Memory B cell (primary cell): ENCODE results near the gene FAM180A.
"Not testable (repeated sequence)": the region's sequence is repeated elsewhere in the genome, so short reads cannot be mapped to it uniquely, and the experiment has no call there.

Experiments used
- ATAC-seq: fragments of 150-1000 bp; cut with Tn5 transposase; 2 replicates; pipeline ENCODE4 v1.10.0; 2021; ENCODE audit warnings: low read depth, mild to moderate bottlenecking, moderate library complexity
- DNase-seq, 2 donors: peaks; one replicate each; pipeline ENCODE4 v3.0.0; 2022; ENCODE audit warnings: low spot score in 2 of 2
- H3K27ac Mint-ChIP-seq: one replicate; pipeline ENCODE4 v1.8.0; 2022; ENCODE audit warnings: mild to moderate bottlenecking, moderate library complexity, mixed read lengths
- H3K27me3 Mint-ChIP-seq: one replicate; pipeline ENCODE4 v1.8.0; 2022; ENCODE audit warnings: mixed read lengths
- H3K36me3 Mint-ChIP-seq: one replicate; pipeline ENCODE4 v1.8.0; 2022; ENCODE audit warnings: mild to moderate bottlenecking, mixed read lengths
- H3K4me1 Mint-ChIP-seq: one replicate; pipeline ENCODE4 v1.8.0; 2022; ENCODE audit warnings: mixed read lengths
- H3K4me3 Mint-ChIP-seq: one replicate; pipeline ENCODE4 v1.8.0; 2022; ENCODE audit warnings: mild to moderate bottlenecking, moderate library complexity, mixed read lengths
- H3K9me3 Mint-ChIP-seq: one replicate; pipeline ENCODE4 v1.8.0; 2022; ENCODE audit warnings: mixed read lengths

The FAM180A gene

GRCh38 chr7:135782377-135782776 is 33.8 kb upstream of the FAM180A start:
- ATAC-seq = no peak
- Mint-ChIP-seq H3K9me3 (peaks cover 4% of the 10 kb centered on the region), H3K27ac (no peak overlapping the region), H3K36me3 (peaks cover 1% of the 10 kb centered on the region), H3K27me3 (peaks cover 12% of the 10 kb centered on the region), H3K4me3 (no peak overlapping the region), H3K4me1 (peaks cover 6% of the 10 kb centered on the region)
- DNase-seq = no peak

GRCh38 chr7:135777626-135778398 is 29.2 kb upstream of the FAM180A start:
- ATAC-seq (no peak), DNase-seq (no peak)
- H3K4me3 Mint-ChIP-seq = no peak overlapping the region
- no peaks in the 10 kb centered on the region for H3K4me1 Mint-ChIP-seq
- no peak overlapping the region for H3K27ac Mint-ChIP-seq
- H3K27me3 Mint-ChIP-seq = peaks cover 4% of the 10 kb centered on the region
- H3K9me3 Mint-ChIP-seq = peaks cover 5% of the 10 kb centered on the region
- peaks cover 3% of the 10 kb centered on the region for H3K36me3 Mint-ChIP-seq

- DNase-seq, H3K36me3 Mint-ChIP-seq, H3K27ac Mint-ChIP-seq, ATAC-seq, H3K9me3 Mint-ChIP-seq, H3K27me3 Mint-ChIP-seq, H3K4me3 Mint-ChIP-seq, H3K4me1 Mint-ChIP-seq: not testable (repeated sequence)
These were observed 27.3 kb upstream of the FAM180A start for GRCh38 chr7:135775915-135776314.

- H3K4me3 Mint-ChIP-seq = no peak overlapping the region
- ATAC-seq (no peak), DNase-seq (no peak)
- H3K27me3 Mint-ChIP-seq = peaks cover 4% of the 10 kb centered on the region
- no peak overlapping the region for H3K27ac Mint-ChIP-seq
- H3K36me3 Mint-ChIP-seq = peaks cover 3% of the 10 kb centered on the region
- no peaks in the 10 kb centered on the region for H3K4me1 Mint-ChIP-seq
- H3K9me3 Mint-ChIP-seq = peaks cover 5% of the 10 kb centered on the region
These were observed 26.6 kb upstream of the FAM180A start for GRCh38 chr7:135775230-135775629.

- ATAC-seq (no peak), DNase-seq (no peak)
- Mint-ChIP-seq H3K36me3 (peaks cover 3% of the 10 kb centered on the region), H3K27me3 (peaks cover 10% of the 10 kb centered on the region), H3K27ac (no peak overlapping the region), H3K4me1 (no peaks in the 10 kb centered on the region), H3K4me3 (no peak overlapping the region), H3K9me3 (peaks cover 5% of the 10 kb centered on the region)
These were observed 25.7 kb upstream of the FAM180A start for GRCh38 chr7:135774284-135774683.

- H3K27ac Mint-ChIP-seq = no peak overlapping the region
- DNase-seq (no peak), ATAC-seq (no peak)
- H3K4me3 Mint-ChIP-seq = no peak overlapping the region
- H3K4me1 Mint-ChIP-seq = no peaks in the 10 kb centered on the region
- peaks cover 10% of the 10 kb centered on the region for H3K27me3 Mint-ChIP-seq
- H3K9me3 Mint-ChIP-seq = peaks cover 5% of the 10 kb centered on the region
- peaks cover 3% of the 10 kb centered on the region for H3K36me3 Mint-ChIP-seq
These were observed 24.9 kb upstream of the FAM180A start for GRCh38 chr7:135773464-135773863.

GRCh38 chr7:135772639-135773222 is 24.1 kb upstream of the FAM180A start:
- H3K4me3 Mint-ChIP-seq = no peak overlapping the region
- H3K27ac Mint-ChIP-seq = no peak overlapping the region

GRCh38 chr7:135771961-135772638 is 23.5 kb upstream of the FAM180A start:
- H3K27me3 Mint-ChIP-seq = peaks cover 10% of the 10 kb centered on the region
- ATAC-seq = no peak
- no peak for DNase-seq
- peaks cover 2% of the 10 kb centered on the region for H3K36me3 Mint-ChIP-seq
- no peak overlapping the region for H3K4me3 Mint-ChIP-seq
- H3K9me3 Mint-ChIP-seq = peaks cover 1% of the 10 kb centered on the region
- no peaks in the 10 kb centered on the region for H3K4me1 Mint-ChIP-seq
- H3K27ac Mint-ChIP-seq = no peak overlapping the region

More at GRCh38 chr7:135772639-135773222, 24.1 kb upstream of the FAM180A start:
- H3K9me3 Mint-ChIP-seq = peaks cover 1% of the 10 kb centered on the region
- DNase-seq (no peak), ATAC-seq (no peak)
- peaks cover 2% of the 10 kb centered on the region for H3K36me3 Mint-ChIP-seq
- no peaks in the 10 kb centered on the region for H3K4me1 Mint-ChIP-seq
- H3K27me3 Mint-ChIP-seq = peaks cover 11% of the 10 kb centered on the region

GRCh38 chr7:135771051-135771450 is 22.4 kb upstream of the FAM180A start:
- no peak for ATAC-seq
- Mint-ChIP-seq H3K9me3 (no peaks in the 10 kb centered on the region), H3K4me3 (no peak overlapping the region), H3K36me3 (peaks cover 2% of the 10 kb centered on the region), H3K27ac (no peak overlapping the region), H3K27me3 (peaks cover 10% of the 10 kb centered on the region), H3K4me1 (no peaks in the 10 kb centered on the region)
- no peak for DNase-seq

GRCh38 chr7:135770139-135770710 is 21.6 kb upstream of the FAM180A start:
- peaks cover 12% of the 10 kb centered on the region for H3K27me3 Mint-ChIP-seq
- H3K27ac Mint-ChIP-seq = no peak overlapping the region
- H3K36me3 Mint-ChIP-seq = peaks cover 2% of the 10 kb centered on the region
- no peaks in the 10 kb centered on the region for H3K9me3 Mint-ChIP-seq
- DNase-seq (no peak), ATAC-seq (no peak)
- no peaks in the 10 kb centered on the region for H3K4me1 Mint-ChIP-seq
- no peak overlapping the region for H3K4me3 Mint-ChIP-seq

GRCh38 chr7:135769005-135769802 is 20.6 kb upstream of the FAM180A start:
- Mint-ChIP-seq H3K27me3 (peaks cover 12% of the 10 kb centered on the region), H3K9me3 (peaks cover 2% of the 10 kb centered on the region), H3K4me3 (no peak overlapping the region), H3K4me1 (peaks cover 3% of the 10 kb centered on the region), H3K27ac (no peak overlapping the region), H3K36me3 (no peaks in the 10 kb centered on the region)
- ATAC-seq = no peak
- no peak for DNase-seq

GRCh38 chr7:135768467-135768866 is 19.9 kb upstream of the FAM180A start:
- peaks cover 12% of the 10 kb centered on the region for H3K27me3 Mint-ChIP-seq
- peaks cover 2% of the 10 kb centered on the region for H3K9me3 Mint-ChIP-seq
- H3K4me1 Mint-ChIP-seq = peaks cover 3% of the 10 kb centered on the region

GRCh38 chr7:135768064-135768463 is 19.5 kb upstream of the FAM180A start:
- no peak for ATAC-seq
- H3K27me3 Mint-ChIP-seq = peaks cover 12% of the 10 kb centered on the region
- no peak for DNase-seq
- no peaks in the 10 kb centered on the region for H3K36me3 Mint-ChIP-seq
- no peak overlapping the region for H3K4me3 Mint-ChIP-seq
- peaks cover 2% of the 10 kb centered on the region for H3K9me3 Mint-ChIP-seq
- peaks cover 3% of the 10 kb centered on the region for H3K4me1 Mint-ChIP-seq
- no peak overlapping the region for H3K27ac Mint-ChIP-seq

More at GRCh38 chr7:135768467-135768866, 19.9 kb upstream of the FAM180A start:
- no peak overlapping the region for H3K27ac Mint-ChIP-seq
- no peaks in the 10 kb centered on the region for H3K36me3 Mint-ChIP-seq
- ATAC-seq = no peak
- no peak for DNase-seq
- no peak overlapping the region for H3K4me3 Mint-ChIP-seq
